MM.1S (cell line): ENCODE results near the gene ARPC1A.
"Not testable (repeated sequence)": the region's sequence is repeated elsewhere in the genome, so short reads cannot be mapped to it uniquely, and the experiment has no call there.

ENCODE experiments used
- DNase-seq: peaks from one replicate; pipeline ENCODE4 v3.0.0-alpha.2; 2015
- H2AFZ ChIP-seq: fragments of 300-600 bp; sonication (generic); 2 replicates; pipeline ENCODE4 v1.6.0; 2016; ENCODE audit warnings: antibody characterized with exemption, low read length
- H3F3A ChIP-seq: fragments of 300-600 bp; sonication (generic); 2 replicates; pipeline ENCODE4 v1.6.1; 2016; ENCODE audit warnings: mild to moderate bottlenecking, antibody characterized with exemption, low read length, moderate library complexity, mixed read lengths; ENCODE audit not compliant: insufficient read depth
- H3K27ac ChIP-seq: fragments of 300-600 bp; sonication (generic); 2 replicates; pipeline ENCODE4 v1.5.1; 2016; ENCODE audit warnings: mild to moderate bottlenecking, low read length
- H3K27me3 ChIP-seq: fragments of 300-600 bp; sonication (generic); replicated peaks from 2 replicates; pipeline ENCODE4 v1.6.0; 2016; ENCODE audit warnings: low read length; ENCODE audit not compliant: insufficient read depth
- H3K36me3 ChIP-seq: fragments of 300-600 bp; sonication (generic); replicated peaks from 2 replicates; pipeline ENCODE4 v1.6.1; 2016; ENCODE audit warnings: mild to moderate bottlenecking, low read length, mixed read lengths; ENCODE audit not compliant: insufficient read depth
- H3K4me1 ChIP-seq: fragments of 300-600 bp; sonication (generic); 2 replicates; pipeline ENCODE4 v1.6.1; 2016; ENCODE audit warnings: low read length, mixed read lengths
- H3K4me2 ChIP-seq: fragments of 300-600 bp; sonication (generic); 2 replicates; pipeline ENCODE4 v1.6.0; 2016; ENCODE audit warnings: low read depth, low read length
- H3K4me3 ChIP-seq: fragments of 300-600 bp; sonication (generic); 2 replicates; pipeline ENCODE4 v1.5.1; 2016; ENCODE audit warnings: low read length, mixed read lengths
- H3K79me2 ChIP-seq: fragments of 300-600 bp; sonication (generic); 2 replicates; pipeline ENCODE4 v1.6.1; 2016; ENCODE audit warnings: mixed run types, low read length, mixed read lengths
- H3K9ac ChIP-seq: fragments of 300-600 bp; sonication (generic); 2 replicates; pipeline ENCODE4 v1.6.1; 2016; ENCODE audit warnings: low read length, mixed read lengths
- H3K9me2 ChIP-seq: fragments of 300-600 bp; sonication (generic); replicated peaks from 2 replicates; pipeline ENCODE4 v1.6.1; 2016; ENCODE audit warnings: mild to moderate bottlenecking, low read length, mixed read lengths; ENCODE audit not compliant: insufficient read depth
- H3K9me3 ChIP-seq: fragments of 300-600 bp; sonication (generic); replicated peaks from 2 replicates; pipeline ENCODE4 v1.6.1; 2016; ENCODE audit warnings: mild to moderate bottlenecking, low read length, mixed read lengths; ENCODE audit not compliant: insufficient read depth
- H4K20me1 ChIP-seq: fragments of 300-600 bp; sonication (generic); 2 replicates; pipeline ENCODE4 v1.6.1; 2016; ENCODE audit warnings: mild to moderate bottlenecking, low read length, moderate library complexity, mixed read lengths; ENCODE audit not compliant: insufficient read depth
- CTCF ChIP-seq: fragments of 300-600 bp; sonication (generic); IDR thresholded peaks from 2 replicates; pipeline ENCODE4 v1.5.1; 2016; ENCODE audit warnings: antibody characterized with exemption, low read length, mixed read lengths
- EZH2 ChIP-seq: fragments of 300-600 bp; sonication (generic); optimal IDR thresholded peaks from 2 replicates; pipeline ENCODE3; 2017; ENCODE audit warnings: low read depth, mild to moderate bottlenecking, antibody characterized with exemption, low read length, mixed read lengths
- EZH2phosphoT487 ChIP-seq: fragments of 300-600 bp; sonication (generic); IDR thresholded peaks from 2 replicates; pipeline ENCODE4 v1.6.1; 2018; ENCODE audit warnings: antibody characterized with exemption, low read length

Gene ARPC1A

DNA sequence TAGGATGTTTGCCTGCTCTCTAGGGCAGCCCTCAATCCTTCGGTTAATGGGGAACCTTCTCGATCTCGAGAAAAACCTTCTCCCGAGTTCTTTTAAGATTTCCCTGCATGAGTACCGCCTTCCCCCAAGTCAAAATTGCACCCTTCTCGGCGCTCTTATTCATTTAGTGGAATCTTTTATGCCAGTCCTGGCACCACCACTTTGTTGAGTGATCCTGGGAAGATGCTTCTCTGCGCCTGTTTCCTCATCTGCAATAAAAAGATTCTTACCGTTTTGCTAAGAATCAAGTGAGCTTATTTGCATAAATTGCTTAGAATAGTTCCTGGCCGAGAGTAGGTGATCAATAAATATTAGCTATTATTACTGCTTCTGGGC lies 697 bp downstream of the ARPC1A start:
- Histone ChIP-seq H2AFZ (peak overlapping the region; percentile 95), H3K27me3 (no peaks in the 10 kb centered on the region), H3K4me1 (peaks cover 31% of the 10 kb centered on the region), H3K4me3 (peak overlapping the region; percentile 99), H3K4me2 (peak overlapping the region; percentile 91), H3K36me3 (no peaks in the 10 kb centered on the region), H3K9me3 (no peaks in the 10 kb centered on the region), H3K9me2 (no peaks in the 10 kb centered on the region), H3K9ac (peak overlapping the region; percentile 97), H3K27ac (peak overlapping the region; percentile 63; the same call in 1 of the 2 replicates), H3F3A (peaks cover 18% of the 10 kb centered on the region), H4K20me1 (no peaks in the 10 kb centered on the region), H3K79me2 (peaks cover 66% of the 10 kb centered on the region)
- no peak for TF ChIP-seq CTCF
- TF ChIP-seq EZH2phosphoT487, result no peak
- no peak for TF ChIP-seq EZH2
- DNase-seq, result no peak

DNA sequence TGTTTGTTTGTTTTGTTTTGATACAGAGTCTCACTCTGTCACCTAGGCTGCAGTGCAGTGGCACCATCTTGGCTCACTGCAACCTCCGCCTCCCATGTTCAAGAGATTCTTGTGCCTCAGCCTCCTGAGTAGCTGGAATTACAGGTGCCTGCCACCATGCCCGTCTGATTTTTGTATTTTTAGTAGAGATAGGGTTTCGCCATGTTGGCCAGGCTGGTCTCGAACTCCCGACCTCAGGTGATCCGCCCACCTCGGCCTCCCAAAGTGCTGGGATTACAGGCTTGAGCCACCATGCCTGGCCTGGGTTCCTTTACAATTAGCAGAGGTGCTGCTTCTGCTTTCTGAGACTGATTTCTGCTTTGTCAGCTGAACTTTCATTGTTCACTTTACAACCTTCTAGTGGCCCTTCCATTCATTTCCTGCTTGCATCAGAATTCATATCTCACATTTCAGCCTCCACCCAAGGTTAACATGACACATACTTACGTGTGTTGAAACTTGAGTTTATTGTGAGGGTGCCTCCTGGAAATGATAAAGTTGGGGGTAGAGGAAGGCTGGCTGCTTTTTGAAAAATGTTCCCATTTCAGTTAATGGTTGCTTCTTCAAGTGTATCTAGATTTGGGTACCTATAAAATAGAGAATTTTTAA lies 4.7 kb downstream of the ARPC1A start:
- H3K4me2 ChIP-seq, result peak overlapping the region; percentile 51
- peak overlapping the region; percentile 38; the same call in 1 of the 2 replicates for H3K27ac ChIP-seq
- H3K27me3 ChIP-seq, H3K9ac ChIP-seq, H2AFZ ChIP-seq, H4K20me1 ChIP-seq, H3K36me3 ChIP-seq, H3K9me2 ChIP-seq, H3K4me3 ChIP-seq, H3K9me3 ChIP-seq: not testable (repeated sequence)
- H3F3A ChIP-seq, result peaks cover 18% of the 10 kb centered on the region
- peak; percentile 80 for DNase-seq
- H3K79me2 ChIP-seq, result peaks cover 87% of the 10 kb centered on the region
- peaks cover 32% of the 10 kb centered on the region for H3K4me1 ChIP-seq

GRCh38 chr7:99331002-99331401 lies 5.3 kb downstream of the ARPC1A start:
- Histone ChIP-seq H2AFZ (no peak overlapping the region), H3K36me3 (peaks cover 6% of the 10 kb centered on the region; the same call in 1 of the 2 replicates), H3K4me3 (no peak overlapping the region), H3K27me3 (no peaks in the 10 kb centered on the region), H4K20me1 (no peaks in the 10 kb centered on the region), H3K9ac (no peak overlapping the region), H3K9me2 (no peaks in the 10 kb centered on the region), H3K4me2 (no peak overlapping the region), H3K79me2 (peaks cover 86% of the 10 kb centered on the region), H3K27ac (peak overlapping the region; percentile 38; the same call in 1 of the 2 replicates), H3F3A (peaks cover 18% of the 10 kb centered on the region), H3K4me1 (peaks cover 32% of the 10 kb centered on the region), H3K9me3 (no peaks in the 10 kb centered on the region)
- TF ChIP-seq CTCF, result no peak
- no peak for TF ChIP-seq EZH2
- no peak for TF ChIP-seq EZH2phosphoT487
- DNase-seq, result no peak

DNA sequence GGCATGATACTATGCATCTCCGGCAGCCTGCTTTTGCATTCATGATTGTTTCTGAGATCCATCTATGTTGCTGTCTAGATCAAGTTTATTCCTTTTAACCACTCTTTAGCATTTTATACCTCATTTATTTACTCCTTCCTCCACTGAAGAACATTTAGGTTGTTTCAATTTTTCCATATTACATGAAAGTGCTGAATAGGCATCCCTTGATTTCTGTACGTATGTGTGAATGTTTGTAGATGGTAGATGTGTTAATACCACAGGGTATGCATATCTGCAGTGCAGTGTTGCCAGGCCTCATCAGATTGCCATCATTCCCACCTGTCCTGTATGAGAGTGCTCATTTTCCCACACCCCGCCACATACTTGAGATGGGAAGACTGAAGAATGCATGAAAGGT lies 13.9 kb downstream of the ARPC1A start:
- Histone ChIP-seq H3K36me3 (peaks cover 10% of the 10 kb centered on the region), H3K4me1 (no peaks in the 10 kb centered on the region), H3K4me2 (no peak overlapping the region), H3F3A (no peaks in the 10 kb centered on the region), H3K27ac (no peak overlapping the region), H3K79me2 (peaks cover 37% of the 10 kb centered on the region), H3K9ac (no peak overlapping the region), H3K4me3 (no peak overlapping the region), H3K9me2 (no peaks in the 10 kb centered on the region), H3K9me3 (no peaks in the 10 kb centered on the region), H2AFZ (no peak overlapping the region), H3K27me3 (no peaks in the 10 kb centered on the region), H4K20me1 (no peaks in the 10 kb centered on the region)
- TF ChIP-seq EZH2 (no peak), EZH2phosphoT487 (no peak), CTCF (no peak)
- no peak for DNase-seq
